Measurements from ENCODE around the gene ZFP1.
"Not testable (repeated sequence)": the region's sequence is repeated elsewhere in the genome, so short reads cannot be mapped to it uniquely, and the experiment has no call there.

Gene ZFP1

DNA sequence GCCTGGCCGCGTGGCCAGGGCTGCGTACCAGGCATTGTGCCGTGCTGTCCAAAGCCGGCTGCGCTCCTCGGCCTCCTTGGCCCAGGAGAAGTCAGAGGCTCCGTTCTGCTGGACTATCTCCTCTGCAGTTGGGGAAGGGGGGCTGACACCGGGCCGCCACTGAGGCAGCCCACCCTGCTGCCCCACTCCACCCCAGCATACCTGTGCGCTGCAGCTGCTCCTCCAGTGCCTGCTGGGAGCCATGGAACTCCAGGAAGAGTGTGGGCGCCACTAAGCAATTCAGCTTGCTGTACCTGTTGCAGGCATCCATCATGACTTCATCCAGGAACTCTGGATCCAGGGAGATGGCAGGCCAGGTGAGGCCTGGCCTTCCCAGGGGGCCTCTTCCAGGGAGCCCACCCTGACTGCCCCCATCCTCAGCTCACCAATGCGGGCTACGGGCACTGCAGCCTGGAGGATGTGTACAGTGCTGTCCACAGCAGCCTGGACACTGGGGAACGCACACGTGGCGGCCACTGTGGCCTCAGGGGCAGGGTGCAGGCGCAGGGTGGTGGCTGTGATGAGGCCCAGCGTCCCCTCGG lies 34.7 kb upstream of the ZFP1 start:
- DNase-seq = no peak

GRCh38 chr16:75114179-75114945 lies 34.0 kb upstream of the ZFP1 start:
- DNase-seq = no peak

GRCh38 chr16:75114946-75115825 lies 33.1 kb upstream of the ZFP1 start:
- no peak for DNase-seq

GRCh38 chr16:75116081-75116910 lies 32.0 kb upstream of the ZFP1 start, which contains the start of gene LDHD:
Gene LDHD, minus strand, starts transcription at chr16:75116780. Its CDS starts 60 bp downstream, at chr16:75116720.
- no peak for DNase-seq

DNA sequence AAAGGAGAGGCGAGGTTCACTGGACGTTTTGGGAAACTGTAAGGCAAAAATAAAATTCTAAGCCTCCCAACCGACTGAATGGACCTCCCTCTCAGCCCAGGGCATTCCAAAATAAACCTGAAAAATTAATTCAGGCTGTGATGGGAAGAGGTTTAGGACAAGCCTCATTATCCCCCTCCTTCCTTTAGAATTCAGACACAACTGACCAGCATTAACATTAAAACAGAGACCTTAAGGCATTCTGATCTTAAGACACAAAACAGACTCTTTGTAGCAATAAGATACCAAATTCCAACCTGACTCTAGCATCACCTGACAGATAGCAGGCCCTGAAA lies 31.4 kb upstream of the ZFP1 start:
- DNase-seq = no peak

- no peak for DNase-seq
Measured at GRCh38 chr16:75118943-75119539, 29.3 kb upstream of the ZFP1 start.

GRCh38 chr16:75120253-75120652 lies 28.1 kb upstream of the ZFP1 start:
- no peak for DNase-seq

DNA sequence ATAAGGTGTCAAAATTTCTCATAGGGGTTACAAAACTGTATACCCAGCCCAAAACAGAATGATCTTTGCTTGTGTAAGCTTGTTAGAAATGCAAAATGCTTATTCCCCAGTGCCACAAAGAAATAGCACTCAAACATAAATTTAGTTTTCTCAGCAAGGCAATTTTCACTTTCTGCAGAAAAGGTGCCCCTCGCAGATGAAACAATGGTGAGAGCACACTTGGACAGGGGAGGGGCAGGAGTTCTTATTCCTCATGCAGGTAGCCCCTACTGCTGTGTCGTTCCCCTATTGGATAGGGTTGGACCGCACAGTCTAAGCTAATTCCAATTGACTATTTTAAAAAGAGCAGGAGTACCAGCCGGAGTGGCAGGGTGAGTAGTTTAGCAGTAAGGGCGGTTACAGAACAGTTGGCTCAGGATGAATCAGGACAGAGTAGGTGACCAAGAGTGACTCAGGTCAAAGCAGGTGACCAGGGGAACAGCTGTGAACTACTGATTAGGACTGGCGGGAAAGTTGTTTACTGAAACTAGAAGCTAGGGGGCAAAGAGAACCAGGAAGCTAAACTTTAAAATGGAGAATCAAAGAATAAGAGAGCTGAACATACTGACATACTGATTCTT lies 26.3 kb upstream of the ZFP1 start:
- no peak for DNase-seq

GRCh38 chr16:75122609-75123008 lies 25.7 kb upstream of the ZFP1 start:
- DNase-seq = no peak

DNA sequence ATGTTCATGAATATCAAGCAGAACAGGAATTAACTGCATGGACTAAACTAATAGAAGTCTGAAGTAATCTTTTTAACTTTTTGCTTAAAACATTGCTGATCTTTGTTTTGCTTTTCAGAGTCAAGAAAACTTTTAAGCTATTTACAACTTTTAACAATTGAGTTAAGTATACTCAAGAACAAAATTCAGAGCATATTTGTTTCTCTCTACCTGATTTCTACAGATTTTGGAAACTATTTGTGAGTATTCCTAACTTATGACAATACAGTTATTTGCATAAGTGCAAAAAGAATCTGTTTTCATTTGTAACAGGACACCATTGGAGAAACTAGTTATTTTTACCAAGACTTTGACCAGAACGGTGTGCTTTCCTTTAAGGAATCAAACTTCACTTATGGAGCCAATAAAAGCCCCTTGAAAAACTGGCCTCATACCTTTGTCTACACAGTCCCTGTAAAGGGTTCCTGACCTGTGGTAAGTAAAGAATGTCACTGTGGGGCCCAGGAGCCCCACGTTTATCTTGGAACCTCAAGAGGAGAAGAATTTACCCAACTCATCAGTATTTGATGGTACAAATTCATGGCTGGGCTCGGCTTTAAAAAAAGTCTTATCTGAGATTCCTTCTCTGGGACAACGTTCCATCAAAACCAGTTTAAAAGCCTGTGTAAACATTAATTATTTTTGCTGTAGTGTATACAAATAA lies 20.5 kb upstream of the ZFP1 start:
- no peak for DNase-seq

- not testable (repeated sequence) for DNase-seq
Measured at GRCh38 chr16:75129421-75130149, 18.7 kb upstream of the ZFP1 start.

GRCh38 chr16:75130150-75130771 lies 18.1 kb upstream of the ZFP1 start:
- no peak for DNase-seq

- no peak for DNase-seq
Measured at GRCh38 chr16:75131081-75131480, 17.2 kb upstream of the ZFP1 start.

GRCh38 chr16:75138233-75138632 lies 10.1 kb upstream of the ZFP1 start:
- DNase-seq = no peak

- no peak for DNase-seq
Measured at GRCh38 chr16:75138636-75139035, 9.7 kb upstream of the ZFP1 start.

DNA sequence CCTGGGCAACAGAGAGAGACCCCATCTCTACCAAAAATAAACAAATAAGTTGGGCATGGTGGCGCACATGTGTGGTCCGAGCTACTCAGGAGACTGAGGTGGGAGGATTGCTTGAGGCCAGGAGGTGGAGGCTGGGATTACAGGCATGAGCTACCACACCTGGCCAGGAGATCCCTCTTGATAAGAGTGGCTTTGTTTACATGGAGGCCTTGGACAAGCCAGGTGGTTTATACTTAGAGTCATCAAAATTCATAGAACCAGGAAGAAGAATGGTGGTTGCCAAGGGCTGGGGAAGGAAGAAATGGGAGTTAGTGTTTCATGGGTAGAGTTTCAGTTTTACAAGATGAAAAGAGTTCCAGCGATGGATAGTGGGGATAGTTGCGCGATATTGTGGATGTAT lies 8.8 kb upstream of the ZFP1 start:
- no peak for DNase-seq

DNA sequence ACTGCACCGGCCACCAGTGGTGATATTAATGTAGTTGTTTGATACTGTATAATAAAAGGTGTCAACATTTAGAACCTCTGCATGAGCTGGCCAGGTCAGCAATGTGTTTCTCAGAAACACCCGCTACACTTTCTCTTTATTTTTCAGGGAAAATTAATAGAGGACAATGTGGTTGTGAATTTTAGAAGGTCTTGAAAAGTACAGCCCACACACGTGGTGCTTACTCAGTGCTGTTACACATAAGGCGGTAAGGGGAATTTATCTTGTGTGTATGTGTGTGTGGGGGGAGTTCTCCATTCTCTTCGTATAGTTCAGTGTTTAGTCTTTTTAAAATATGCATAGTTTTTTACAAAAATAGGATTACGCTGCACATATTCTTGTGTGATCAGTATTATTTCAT lies 4.4 kb upstream of the ZFP1 start:
- DNase-seq = no peak

GRCh38 chr16:75147968-75148310 lies 385 bp upstream of the ZFP1 start:
- no peak for DNase-seq

- no peak for DNase-seq
Measured at GRCh38 chr16:75151798-75152197, 3.5 kb downstream of the ZFP1 start.

DNA sequence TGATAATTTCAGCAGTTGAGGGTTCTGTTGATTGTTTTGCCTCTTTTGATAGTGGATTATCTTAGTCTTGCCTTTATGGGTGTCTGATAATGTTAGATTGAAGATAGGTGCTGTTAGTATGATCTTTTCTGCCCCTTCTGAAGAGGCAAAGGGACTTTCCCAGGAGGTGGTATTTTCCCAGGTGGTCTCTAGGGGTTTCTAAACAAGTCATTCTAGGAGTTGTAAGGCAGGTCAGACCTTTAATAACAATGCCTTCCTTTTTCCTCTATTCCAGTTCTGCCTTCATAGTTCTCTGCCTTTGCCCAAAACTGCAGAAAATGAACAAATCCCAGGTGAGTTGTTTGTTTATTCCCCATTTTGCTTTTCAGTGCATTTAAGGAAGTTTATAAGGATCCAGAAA lies 4.3 kb downstream of the ZFP1 start:
- no peak for DNase-seq

Data from NCI-H1436 treated with DMSO at 0.1 percent for 48 hours (cell line).